Bladder microvascular endothelial cell (primary cell): ENCODE measurements around the gene UBE2Q2. TPM values are rescaled to one million over a fixed set of nuclear protein-coding genes. Genes with fewer than 3 reads are reported as not detected.

Experiments
- total RNA-seq: library from RNA; depleted of rRNA; stranded (reverse); fragments of >200 nt; gene quantifications from 2 replicates; pipeline ENCODE4 v1.2.3, GENCODE V29; 2014

Gene UBE2Q2
- total RNA-seq, result 30.3 and 58.5 TPM in 2 replicates

GRCh38 chr15:75842722-75843677 lies at the start of gene UBE2Q2:
UBE2Q2 (plus strand) TSS chr15:75843447; CDS start chr15:75843667, 220 bp downstream.

GRCh38 chr15:75903331-75904239 lies 60.3 kb downstream of the UBE2Q2 start, which contains the start of gene FBXO22:
FBXO22 (plus strand) TSS chr15:75903878; CDS start chr15:75903964, 86 bp downstream.

Other genes starting within 250 kb of the UBE2Q2 start
- 13.3 and 21.1 TPM in 2 replicates for gene SNUPN, start 217.7 kb upstream of the UBE2Q2 start, total RNA-seq
- gene IMP3, start 203.2 kb upstream of the UBE2Q2 start, total RNA-seq, result 56.8 and 66.0 TPM in 2 replicates
- gene SNX33, start 195.5 kb upstream of the UBE2Q2 start, total RNA-seq, result 6.6 and 15.7 TPM in 2 replicates
- 1.1 and 4.7 TPM in 2 replicates for gene CSPG4, start 130.6 kb upstream of the UBE2Q2 start, total RNA-seq
- 51.6 and 83.6 TPM in 2 replicates for gene FBXO22, start 60.4 kb downstream of the UBE2Q2 start, total RNA-seq
- gene NRG4, start 169.0 kb downstream of the UBE2Q2 start, total RNA-seq, result not detected in 2 replicates
- not detected in 2 replicates for gene TMEM266, start 216.5 kb downstream of the UBE2Q2 start, total RNA-seq